ENCODE data around the gene TBCK.

- TF ChIP-seq POLR2A (IDR thresholded peaks at IDR 0.05) (no peak), CTCF (IDR thresholded peaks at IDR 0.05) (no peak)
Measured at GRCh38 chr4:106305435-106306055, 10.5 kb downstream of the TBCK start.
